Measurements from ENCODE around the gene ST3GAL2. TPM values are rescaled to one million over a fixed set of nuclear protein-coding genes. Genes with fewer than 3 reads are reported as not detected.

The ST3GAL2 gene
- total and polyA plus RNA-seq, 2 donors (not counting 1 experiment from before 2014, with no cell fraction given), result 18.2 to 71.3 TPM

DNA sequence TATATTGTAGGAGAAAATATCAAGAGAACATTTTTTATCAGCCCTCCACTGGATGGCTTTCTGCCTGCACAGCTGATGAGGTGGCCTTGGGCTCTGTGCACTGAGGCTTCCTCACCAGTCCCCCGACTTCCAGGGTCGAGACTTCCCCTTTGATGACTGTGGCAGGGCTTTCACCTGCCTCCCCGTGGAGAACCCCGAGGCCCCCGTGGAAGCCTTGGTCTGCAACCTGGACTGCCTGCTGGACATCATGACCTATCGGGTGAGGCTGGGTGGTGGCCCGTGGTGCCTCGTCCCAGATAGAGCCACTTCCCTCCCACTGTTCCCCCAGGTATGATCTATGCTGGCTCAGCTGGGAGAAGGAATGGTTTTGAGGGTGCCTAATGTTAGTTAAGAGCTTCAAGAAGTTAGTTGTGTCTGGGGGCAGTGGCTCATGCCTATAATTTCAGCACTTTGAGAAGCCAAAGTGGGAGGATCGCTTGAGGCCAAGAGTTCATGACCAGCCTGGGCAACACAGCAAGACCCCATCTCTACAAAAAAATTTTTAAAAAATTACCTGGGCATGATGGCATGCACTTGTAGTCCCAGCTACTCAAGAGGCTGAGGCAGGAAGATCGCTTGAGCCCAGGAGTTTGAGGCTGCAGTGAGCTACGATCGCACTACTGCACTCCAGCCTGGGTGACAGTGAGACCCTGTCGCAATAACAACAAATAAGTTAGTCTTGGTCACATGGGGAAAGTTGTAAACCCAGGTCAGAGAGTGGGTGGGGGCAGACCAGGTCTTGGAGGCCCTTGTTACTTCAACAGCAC, 27.3 kb upstream of the ST3GAL2 start:
- no peaks in the 10 kb centered on the region for H3K27me3 ChIP-seq (replicated peaks in 1 of 4; ENCODE audit: control extremely low read depth in 1 of 4, control insufficient read depth in 3 of 4, insufficient read depth in 4 of 4, low read length in 3 of 4)
- 95% methylated on average over 12 of the region's 13 CpGs for WGBS (ENCODE audit: insufficient coverage)
- H3K36me3 ChIP-seq (replicated peaks in 1 of 2; ENCODE audit: control extremely low read depth in 1 of 2, control insufficient read depth in 1 of 2, extremely low read depth in 1 of 2, insufficient read depth in 2 of 2, low read length in 1 of 2), result peaks cover 0 to 10% of the 10 kb centered on the region in 2 experiments
- POLR2A ChIA-PET, result no interaction called here
- Mint-ChIP-seq H3K27ac (no peak overlapping the region), H3K4me3 (no peak overlapping the region), H3K27me3 (no peaks in the 10 kb centered on the region), H3K9me3 (ENCODE audit: insufficient read depth) (no peaks in the 10 kb centered on the region), H3K4me1 (no peaks in the 10 kb centered on the region)
- no peaks in the 10 kb centered on the region for H4K20me1 ChIP-seq (ENCODE audit: control insufficient read depth, insufficient read depth, low read length, poor library complexity, severe bottlenecking)
- TF ChIP-seq CTCF (IDR thresholded peaks at IDR 0.05) (no peak), EZH2 (IDR thresholded peaks at IDR 0.05; ENCODE audit: borderline replicate concordance, insufficient read depth, low read depth, low read length, poor library complexity, severe bottlenecking) (no peak)
- peaks cover 7% of the 10 kb centered on the region for H3K79me2 ChIP-seq (ENCODE audit: control insufficient read depth, insufficient read depth, low read length)
- no peak overlapping the region for H3K4me2 ChIP-seq (replicated peaks; ENCODE audit: low read depth, low read length, poor library complexity, severe bottlenecking)
- H2AFZ ChIP-seq (ENCODE audit: insufficient read depth, low read depth, low read length, poor library complexity, severe bottlenecking), result no peak overlapping the region
- H3K9me3 ChIP-seq (ENCODE audit: control extremely low read depth in 1 of 3, control insufficient read depth in 2 of 3, insufficient read depth in 1 of 3, low read length in 2 of 3), result no peaks in the 10 kb centered on the region
- DNase-seq (no peak), ATAC-seq (ENCODE audit: low read depth) (no peak)
- H3K4me1 ChIP-seq (ENCODE audit: control insufficient read depth in 2 of 2, insufficient read depth in 2 of 2, low read length in 2 of 2), result no peaks in the 10 kb centered on the region
- CTCF ChIA-PET, result interaction anchor here (1.7 kb wide), 1 partner anchor 86 kb away, joined by 4 read pairs; no protein-coding TSS in a partner anchor
- H3K9ac ChIP-seq (ENCODE audit: low read length), result no peak overlapping the region
- intact Hi-C loops (cut with micrococcal nuclease), result no loop called here
- H3K27ac ChIP-seq (ENCODE audit: low read length in 2 of 2), result no peak overlapping the region
- H3K4me3 ChIP-seq (ENCODE audit: control extremely low read depth in 1 of 5, extremely low read depth in 1 of 5, insufficient read depth in 1 of 5, low read depth in 2 of 5, low read length in 4 of 5), result no peak overlapping the region

- ATAC-seq (ENCODE audit: low read depth) (no peak), DNase-seq (no peak)
- ChIA-PET POLR2A (interaction anchor here (0.6 kb wide), 1 partner anchor 11 kb away, joined by 8 read pairs; no protein-coding TSS in a partner anchor), CTCF (interaction anchor here (1.2 kb wide), 1 partner anchor 68 kb away, joined by 3 read pairs; no protein-coding TSS in a partner anchor)
- Histone ChIP-seq H2AFZ (ENCODE audit: insufficient read depth, low read depth, low read length, poor library complexity, severe bottlenecking) (no peak overlapping the region), H3K4me1 (ENCODE audit: control insufficient read depth in 2 of 2, insufficient read depth in 2 of 2, low read length in 2 of 2) (no peaks in the 10 kb centered on the region), H3K27ac (ENCODE audit: low read length in 2 of 2) (no peak overlapping the region), H3K36me3 (replicated peaks in 1 of 2; ENCODE audit: control extremely low read depth in 1 of 2, control insufficient read depth in 1 of 2, extremely low read depth in 1 of 2, insufficient read depth in 2 of 2, low read length in 1 of 2) (peaks cover 0 to 10% of the 10 kb centered on the region in 2 experiments), H3K27me3 (replicated peaks in 1 of 4; ENCODE audit: control extremely low read depth in 1 of 4, control insufficient read depth in 3 of 4, insufficient read depth in 4 of 4, low read length in 3 of 4) (no peaks in the 10 kb centered on the region), H3K79me2 (ENCODE audit: control insufficient read depth, insufficient read depth, low read length) (peaks cover 13% of the 10 kb centered on the region), H3K9me3 (ENCODE audit: control extremely low read depth in 1 of 3, control insufficient read depth in 2 of 3, insufficient read depth in 1 of 3, low read length in 2 of 3) (no peaks in the 10 kb centered on the region), H3K9ac (ENCODE audit: low read length) (no peak overlapping the region), H4K20me1 (ENCODE audit: control insufficient read depth, insufficient read depth, low read length, poor library complexity, severe bottlenecking) (no peaks in the 10 kb centered on the region), H3K4me2 (replicated peaks; ENCODE audit: low read depth, low read length, poor library complexity, severe bottlenecking) (no peak overlapping the region), H3K4me3 (ENCODE audit: control extremely low read depth in 1 of 5, extremely low read depth in 1 of 5, insufficient read depth in 1 of 5, low read depth in 2 of 5, low read length in 4 of 5) (no peak overlapping the region)
- no peaks in the 10 kb centered on the region for H3K27me3 Mint-ChIP-seq
- TF ChIP-seq CTCF (IDR thresholded peaks at IDR 0.05) (no peak), EZH2 (IDR thresholded peaks at IDR 0.05; ENCODE audit: borderline replicate concordance, insufficient read depth, low read depth, low read length, poor library complexity, severe bottlenecking) (no peak)
- no peak overlapping the region for H3K4me3 Mint-ChIP-seq
- intact Hi-C loops (cut with micrococcal nuclease), result no loop called here
- no peaks in the 10 kb centered on the region for H3K4me1 Mint-ChIP-seq
- no peak overlapping the region for H3K27ac Mint-ChIP-seq
- WGBS (ENCODE audit: insufficient coverage), result 100% methylated on average over 1 of the region's 2 CpGs
- H3K9me3 Mint-ChIP-seq (ENCODE audit: insufficient read depth), result no peaks in the 10 kb centered on the region
These were observed 24.3 kb upstream of the ST3GAL2 start for GRCh38 chr16:70463235-70463634.

Measured in B cell (primary cell).